IPS DF 4.7 (cell line): ENCODE data around the gene DNAAF6.
"Not testable (repeated sequence)": the region's sequence is repeated elsewhere in the genome, so short reads cannot be mapped to it uniquely, and the experiment has no call there.

ENCODE experiments used
- DNase-seq: peaks from one replicate; pipeline ENCODE4 v3.0.0-alpha.2; 2013; ENCODE audit warnings: low spot score; ENCODE audit errors: extremely low read depth

The DNAAF6 gene

DNA sequence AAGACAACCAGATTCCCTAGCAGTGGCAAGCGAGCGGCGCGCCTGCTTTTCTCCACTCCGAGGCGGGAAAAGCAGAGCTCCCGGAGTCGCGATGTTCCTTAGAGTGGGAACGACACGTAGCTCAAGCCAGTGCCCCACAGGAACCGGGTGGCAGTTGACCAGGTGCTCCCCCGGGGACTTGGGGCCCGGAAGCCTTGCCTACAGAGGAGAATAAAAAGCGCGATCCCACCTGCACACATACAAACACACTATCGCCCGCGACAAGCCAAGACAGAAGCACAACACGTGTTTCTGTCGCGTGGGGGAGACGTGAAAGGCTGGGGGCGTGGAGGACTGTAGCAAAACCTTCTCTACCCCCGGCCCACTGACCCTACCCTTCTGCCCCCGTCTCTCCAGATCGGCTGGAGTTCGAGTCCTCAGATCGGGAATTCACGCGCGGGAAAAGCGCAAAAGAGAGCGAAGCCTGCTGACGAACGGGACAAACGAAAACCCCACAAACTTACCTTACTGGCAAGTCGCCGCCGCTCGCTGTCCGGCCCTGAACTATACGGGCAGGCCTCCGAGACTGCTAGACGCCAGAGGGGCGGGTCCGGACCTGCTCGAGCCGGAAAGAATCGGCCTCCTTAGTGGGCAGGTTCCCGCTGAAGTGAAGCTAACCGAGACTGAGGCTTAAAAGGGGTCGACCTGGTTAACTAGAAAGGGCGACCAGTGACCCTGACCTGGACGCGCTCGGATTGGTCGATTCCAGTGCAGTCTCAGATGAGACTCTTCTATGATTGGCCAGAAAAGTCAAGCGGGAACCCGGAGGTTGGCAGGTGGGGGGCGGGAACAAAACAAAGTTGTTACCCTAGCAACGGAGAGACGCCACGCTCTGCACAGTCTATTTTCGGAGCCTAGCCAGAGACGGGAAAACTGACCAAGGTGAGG is at the start of gene DNAAF6, which contains the start of gene NUP62CL:
TSS of gene DNAAF6 (plus strand) at position 842 of the 927 bp plus-strand sequence. CDS start 6,265 bp downstream, outside the sequence.
TSS of gene NUP62CL (minus strand) at position 664 of the 927 bp plus-strand sequence. CDS start 31,287 bp downstream, outside the sequence.
- DNase-seq = peak; percentile 72

DNA sequence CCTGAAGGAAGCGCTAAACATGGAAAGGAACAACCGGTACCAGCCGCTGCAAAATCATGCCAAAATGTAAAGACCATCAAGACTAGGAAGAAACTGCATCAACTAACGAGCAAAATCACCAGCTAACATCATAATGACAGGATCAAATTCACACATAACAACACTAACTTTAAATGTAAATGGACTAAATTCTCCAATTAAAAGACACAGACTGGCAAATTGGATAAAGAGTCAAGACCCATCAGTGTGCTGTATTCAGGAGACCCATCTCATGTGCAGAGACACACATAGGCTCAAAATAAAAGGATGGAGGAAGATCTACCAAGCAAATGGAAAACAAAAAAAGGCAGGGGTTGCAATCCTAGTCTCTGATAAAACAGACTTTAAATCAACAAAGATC is 48.8 kb upstream of the DNAAF6 start:
- DNase-seq = not testable (repeated sequence)

- no peak for DNase-seq
These were observed 39.1 kb upstream of the DNAAF6 start for GRCh38 chrX:107167163-107167921.

DNA sequence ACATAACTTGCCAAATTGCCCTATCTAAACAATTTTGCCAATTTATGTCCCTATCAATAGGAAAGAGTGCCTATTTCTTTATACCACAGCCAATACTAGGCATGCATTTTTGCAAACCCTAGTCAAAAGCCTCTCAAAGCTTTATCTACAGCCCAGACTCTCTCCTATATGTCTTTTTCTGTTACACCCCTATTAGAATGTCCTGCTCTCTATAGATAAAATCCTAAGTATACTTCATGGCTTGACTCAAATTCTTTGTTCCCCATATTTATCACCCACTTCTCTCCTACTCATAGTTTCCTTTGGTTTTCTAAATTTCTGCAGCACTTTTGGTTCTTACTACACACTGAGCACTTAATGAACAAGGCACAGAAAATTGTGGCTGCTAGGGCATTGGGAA is 38.2 kb upstream of the DNAAF6 start:
- no peak for DNase-seq

GRCh38 chrX:107168712-107169111 is 37.7 kb upstream of the DNAAF6 start:
- DNase-seq = no peak

DNA sequence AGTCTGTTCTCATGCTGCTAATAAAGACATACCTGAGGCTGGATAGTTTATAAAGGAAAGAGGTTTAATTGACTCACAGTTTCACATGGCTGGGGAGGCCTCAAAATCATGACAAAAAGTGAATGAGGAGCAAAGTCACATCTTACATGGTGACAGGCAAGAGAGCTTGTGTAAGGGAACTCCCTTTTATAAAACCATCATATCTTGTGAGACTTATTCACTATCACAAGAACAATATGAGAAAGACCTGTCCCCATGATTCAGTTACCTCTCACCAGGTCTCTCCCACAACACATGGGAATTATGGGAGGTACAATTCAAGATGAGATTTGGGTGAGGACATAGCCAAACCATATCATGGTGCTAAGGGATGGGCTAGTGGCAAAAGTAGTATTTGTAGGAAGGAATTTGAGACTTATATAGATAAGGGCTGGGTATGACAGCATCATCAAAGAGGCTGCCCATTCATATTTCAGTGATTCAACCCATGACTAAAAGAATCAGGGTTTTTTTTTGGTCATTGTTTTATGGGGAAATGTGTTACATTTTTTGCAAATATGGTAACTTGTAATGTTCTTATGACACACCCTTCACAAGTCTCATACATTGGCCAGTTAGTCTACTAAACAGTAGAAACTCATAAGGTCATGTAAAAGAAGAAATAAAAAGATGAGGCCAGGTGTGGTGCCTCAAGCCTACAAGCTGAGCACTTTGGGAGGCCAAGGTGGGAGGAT is 34.9 kb upstream of the DNAAF6 start:
- no peak for DNase-seq

DNA sequence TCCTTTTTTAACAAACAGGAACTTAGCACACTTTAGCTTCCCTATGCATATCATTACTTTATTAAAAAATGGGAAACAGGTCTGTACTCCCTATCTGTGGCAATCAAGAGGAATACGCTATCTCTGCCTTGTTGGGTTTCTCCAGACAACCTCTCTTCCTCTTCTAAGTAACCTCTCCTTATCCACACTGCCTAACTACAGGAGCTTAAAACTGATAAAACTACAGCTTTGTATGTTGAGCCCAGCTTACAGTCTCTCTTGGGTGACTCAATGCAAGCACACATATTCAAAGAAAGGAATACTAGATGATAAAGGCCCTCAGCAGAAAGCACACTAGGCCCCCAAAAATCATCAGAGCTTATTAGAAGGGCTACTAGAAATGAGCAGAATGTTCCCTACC is 9.1 kb upstream of the DNAAF6 start:
- DNase-seq = no peak

DNA sequence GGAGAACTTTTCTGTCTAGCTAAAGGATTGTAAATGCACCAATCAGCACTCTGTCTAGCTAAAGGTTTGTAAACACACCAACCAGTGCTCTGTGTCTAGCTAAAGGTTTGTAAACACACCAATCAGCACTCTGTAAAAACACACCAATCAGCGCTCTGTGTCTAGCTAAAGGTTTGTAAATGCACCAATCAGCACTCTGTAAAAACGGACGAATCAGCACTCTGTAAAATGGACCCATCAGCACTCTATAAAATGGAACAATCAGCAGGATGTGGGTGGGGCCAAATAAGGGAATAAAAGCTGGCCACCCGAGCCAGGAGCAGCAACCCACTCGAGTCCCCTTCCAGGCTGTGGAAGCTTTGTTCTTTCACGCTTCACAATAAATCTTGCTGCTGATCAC is 8.3 kb upstream of the DNAAF6 start:
- DNase-seq = not testable (repeated sequence)

DNA sequence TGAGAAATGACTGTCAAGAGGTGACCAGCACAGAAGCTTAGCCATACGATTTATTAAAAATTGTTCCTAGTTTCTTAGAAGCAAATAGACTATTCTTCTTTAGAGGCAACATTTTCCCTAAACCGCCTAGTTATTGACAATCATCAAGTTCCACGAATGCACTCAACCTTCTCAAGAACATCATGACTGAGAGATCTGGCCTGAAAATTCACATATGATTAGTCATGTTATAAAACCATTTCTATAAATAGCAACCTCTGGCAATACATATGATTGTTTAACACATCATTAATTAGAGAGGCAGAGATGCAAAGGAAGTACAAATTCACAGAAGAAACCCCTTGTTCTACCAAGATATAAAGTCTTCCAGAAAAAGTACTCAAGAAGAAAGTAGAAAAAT is 6.9 kb upstream of the DNAAF6 start:
- no peak for DNase-seq

GRCh38 chrX:107204068-107204605 is 2.3 kb upstream of the DNAAF6 start:
- no peak for DNase-seq

- no peak for DNase-seq
These were observed 270 bp downstream of the DNAAF6 start for GRCh38 chrX:107206697-107207065.

GRCh38 chrX:107207089-107207488 is 678 bp downstream of the DNAAF6 start:
- no peak for DNase-seq

DNA sequence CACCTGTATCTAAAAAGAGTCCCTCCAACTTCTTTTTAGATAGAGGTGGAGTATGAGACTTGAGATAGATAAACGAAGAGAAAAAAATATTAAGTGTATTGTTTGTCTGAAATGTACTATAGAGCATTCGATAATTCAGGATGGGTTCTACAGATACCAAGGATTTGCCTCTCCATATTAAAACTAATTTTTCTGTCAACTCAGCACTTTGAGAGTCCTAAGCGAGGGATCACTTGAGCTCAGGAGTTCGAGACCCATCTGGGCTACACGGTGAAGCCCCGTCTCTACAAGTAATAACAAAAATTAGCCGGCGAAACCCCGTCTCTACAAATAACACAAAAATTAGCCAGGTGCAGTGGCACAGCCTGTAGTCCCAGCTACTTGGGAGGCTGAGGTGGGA is 1.5 kb downstream of the DNAAF6 start:
- DNase-seq = no peak

GRCh38 chrX:107213477-107213876 is 7.1 kb downstream of the DNAAF6 start:
- no peak for DNase-seq

- no peak for DNase-seq
These were observed 20.3 kb downstream of the DNAAF6 start for GRCh38 chrX:107226757-107227156.

DNA sequence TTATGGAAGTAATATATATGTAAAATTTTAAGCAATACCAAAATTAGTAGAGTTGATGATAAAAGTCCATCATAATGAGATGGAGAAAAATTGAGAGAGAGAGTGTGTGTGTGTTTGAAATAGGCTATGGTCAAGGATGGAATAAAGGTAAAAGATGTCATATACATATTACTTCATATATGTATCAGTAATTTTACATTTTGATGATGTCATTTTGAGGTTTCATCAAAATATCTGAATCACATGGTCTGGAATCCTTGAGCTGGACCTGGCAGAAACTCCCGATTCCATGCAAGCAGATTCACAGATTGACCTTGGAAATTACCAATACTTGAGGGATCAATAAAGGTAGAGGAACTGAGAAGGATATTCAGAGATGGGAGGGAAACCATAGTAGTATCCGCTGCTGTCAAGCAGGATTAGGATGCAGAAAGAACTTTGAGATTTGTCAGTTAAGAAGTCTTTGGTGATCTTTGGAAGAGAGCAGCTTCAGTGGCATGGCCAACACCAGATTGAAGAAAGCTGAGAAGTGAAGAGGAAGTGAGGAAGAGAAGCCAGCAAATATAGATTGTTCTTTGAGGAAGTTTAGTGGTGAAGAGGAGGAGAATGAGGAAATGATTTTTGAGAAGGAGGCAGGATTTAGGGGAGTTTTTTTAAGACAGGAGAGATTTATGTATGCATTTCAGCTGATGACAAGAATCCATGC is 21.5 kb downstream of the DNAAF6 start:
- DNase-seq = no peak

DNA sequence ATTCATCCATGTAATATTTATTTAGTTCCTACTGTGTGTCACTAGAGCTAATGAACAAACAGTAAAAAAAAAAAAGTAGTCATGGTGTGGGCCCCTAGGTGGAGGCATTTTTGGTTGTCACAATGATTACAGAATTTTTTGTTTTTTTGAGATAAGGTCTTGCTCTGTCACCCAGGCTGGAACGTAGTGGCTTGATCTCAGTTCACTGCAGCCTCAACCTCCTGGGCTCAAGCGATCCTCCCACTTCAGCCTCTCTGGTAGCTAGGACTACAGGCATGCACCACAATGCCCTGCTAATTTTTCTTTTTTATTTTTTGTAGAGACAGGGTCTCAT is 22.0 kb downstream of the DNAAF6 start:
- DNase-seq = no peak

- DNase-seq = no peak
These were observed 66.1 kb downstream of the DNAAF6 start for GRCh38 chrX:107272431-107272921.

DNA sequence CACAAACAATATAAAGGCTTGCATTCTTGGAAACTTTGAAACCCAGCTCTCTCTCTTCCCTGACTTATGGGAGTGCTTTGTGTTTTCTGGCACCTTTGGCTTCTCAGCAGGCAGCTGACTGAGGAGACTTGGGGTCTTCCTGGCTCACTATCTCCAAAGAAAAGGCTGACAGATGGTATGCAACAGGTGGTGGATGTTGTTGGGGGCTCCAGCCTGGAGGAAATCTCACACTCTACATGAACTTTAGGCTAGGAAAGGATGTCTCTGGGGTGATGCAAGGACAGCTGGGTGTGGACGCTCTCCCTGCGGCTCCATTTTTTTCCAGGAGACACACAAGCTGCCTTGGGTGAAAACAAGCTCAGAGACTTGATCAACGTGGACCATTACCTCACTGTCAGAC is 67.4 kb downstream of the DNAAF6 start:
- no peak for DNase-seq

DNA sequence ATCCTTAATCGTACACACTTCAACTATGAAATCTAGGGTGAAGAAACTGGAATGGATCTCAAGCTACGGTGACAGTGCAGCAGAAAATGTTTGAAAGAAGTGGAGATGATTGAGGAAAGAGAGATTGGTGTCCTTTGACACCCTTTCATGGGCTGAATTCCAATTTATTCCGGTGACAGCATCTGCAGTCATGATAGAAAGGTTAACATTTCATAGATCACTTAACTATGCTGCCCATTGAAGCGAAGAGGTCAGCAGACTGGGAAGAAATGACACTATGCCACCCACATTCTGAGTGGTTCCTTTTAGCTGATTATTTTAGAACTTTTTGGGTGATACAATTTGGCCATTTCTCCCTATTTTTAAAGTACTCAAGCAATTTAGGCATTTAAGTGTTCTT is 82.3 kb downstream of the DNAAF6 start:
- no peak for DNase-seq

DNA sequence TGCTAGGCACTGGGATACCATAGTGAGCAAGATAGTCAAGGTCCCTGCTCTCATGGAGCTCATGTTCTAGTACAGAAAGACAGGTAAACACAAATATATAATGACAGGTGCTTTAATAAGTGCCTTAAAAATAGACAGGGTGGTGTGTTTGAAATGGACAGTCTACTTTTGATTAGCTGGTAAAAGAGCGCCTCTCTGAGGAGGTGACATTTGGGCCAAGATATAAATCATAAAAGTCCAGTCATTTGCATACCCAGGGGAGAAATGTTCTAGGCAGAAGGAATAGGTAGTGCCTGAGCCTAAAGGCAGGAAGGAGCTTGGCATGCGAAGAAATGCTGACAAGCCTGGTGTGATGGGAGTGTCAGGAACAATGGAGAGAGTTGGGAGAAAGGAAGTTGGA is 83.6 kb downstream of the DNAAF6 start:
- no peak for DNase-seq
